Renal cortex interstitium (tissue), 11 donors: Measurements from ENCODE around the gene ENTPD2. TPM values are rescaled to one million over a fixed set of nuclear protein-coding genes. Genes with fewer than 3 reads are reported as not detected.
A peak's percentile ranks its signal among the peaks of the same experiment; 100 is the strongest.
"Not testable (repeated sequence)": the region's sequence is repeated elsewhere in the genome, so short reads cannot be mapped to it uniquely, and the experiment has no call there.

Source experiments
- DNase-seq, 11 donors: peaks; one replicate each; pipeline ENCODE4 v3.0.0-alpha.2; 2013; ENCODE audit warnings: low read depth in 9 of 11, low spot score in 4 of 11; ENCODE audit errors: extremely low read depth in 1 of 11
- polyA plus RNA-seq, 3 donors: library from polyadenylated mRNA; unstranded; fragments of 120-200 nt; gene quantifications; one replicate each; pipeline ENCODE4 v1.2.1, GENCODE V29; 2013; ENCODE audit not compliant: insufficient read length in 3 of 3

Gene ENTPD2
- polyA plus RNA-seq, 3 donors = 4.3 to 5.3 (median 4.7) TPM

DNA sequence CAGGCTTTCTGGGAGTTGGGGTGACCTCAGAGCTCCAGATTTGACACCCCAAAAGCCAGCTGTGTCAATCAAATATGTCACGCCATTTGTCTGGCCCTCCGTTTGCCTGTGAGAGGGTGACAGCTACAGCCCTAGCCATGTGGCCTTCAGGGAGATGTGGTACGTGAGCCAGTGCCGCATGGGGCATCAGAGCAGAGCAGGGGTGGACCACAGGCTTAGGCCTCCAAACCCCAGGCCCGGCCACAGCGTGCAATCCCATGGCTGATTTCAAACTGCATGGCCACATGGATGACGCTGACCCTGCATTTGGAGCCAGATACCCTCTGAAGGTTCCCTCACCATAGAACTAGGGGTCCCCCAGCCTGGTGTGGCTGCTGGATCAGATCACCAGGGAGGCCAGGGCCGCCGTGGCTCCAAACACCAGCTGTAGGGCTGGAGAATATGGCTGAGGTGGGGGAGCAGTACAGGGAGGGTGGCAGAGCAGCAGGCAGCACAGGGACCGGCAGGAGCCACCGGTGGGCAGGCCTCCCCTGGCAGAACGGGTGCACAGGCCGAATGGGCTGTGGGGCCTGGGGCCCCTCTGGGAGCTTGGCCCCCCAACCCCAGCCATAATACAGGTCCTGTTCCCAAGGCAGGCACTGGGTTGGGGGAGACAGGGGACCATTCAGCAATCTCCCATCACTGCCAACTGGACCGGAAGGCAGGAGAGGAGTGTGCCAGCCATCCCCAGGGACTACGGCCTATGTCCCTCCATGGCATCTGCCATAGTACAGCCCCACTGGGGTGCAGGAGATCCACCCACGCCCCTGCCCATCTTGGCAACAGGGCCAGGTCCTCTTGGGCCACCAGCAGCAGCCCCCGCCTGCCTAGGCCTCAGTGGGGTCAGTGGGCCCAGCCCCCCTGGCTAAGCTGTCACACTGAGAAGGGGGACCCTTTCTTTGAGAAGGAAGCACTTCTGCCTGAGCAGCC, 15.0 kb upstream of the ENTPD2 start:
- DNase-seq = no peak

DNA sequence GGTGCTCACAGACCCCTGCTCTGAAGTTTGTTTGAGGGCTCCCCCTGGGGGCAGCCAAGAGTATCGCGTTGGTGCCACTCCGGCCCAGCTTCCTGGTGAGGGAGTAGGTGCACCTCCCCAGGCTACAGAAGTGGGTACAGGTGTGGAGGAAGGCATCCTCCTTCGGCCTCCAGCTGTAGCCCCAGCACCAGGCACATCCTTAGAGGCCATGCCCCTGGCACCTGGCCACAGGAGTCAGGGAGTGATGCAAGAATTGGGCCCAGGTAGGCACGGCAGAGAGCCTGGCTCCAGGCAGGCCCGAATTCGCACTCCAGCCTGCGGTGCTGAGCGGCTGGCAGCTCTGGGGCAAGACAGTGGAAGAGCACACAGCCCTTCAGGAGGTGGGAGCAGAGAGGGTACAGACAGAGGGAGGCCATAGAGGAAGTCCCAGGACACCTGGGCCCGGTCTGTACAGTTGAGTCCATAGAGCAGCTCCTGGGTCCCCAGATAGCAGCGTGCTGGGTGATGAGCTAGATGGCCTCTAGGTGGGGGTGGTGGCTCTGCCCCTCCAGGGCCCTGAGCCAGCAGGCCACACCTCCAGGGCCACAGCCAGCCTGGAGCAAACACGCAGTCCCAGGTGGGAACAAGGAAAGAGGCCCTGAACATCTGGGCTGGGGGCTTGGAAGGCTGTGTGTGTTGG, 14.1 kb upstream of the ENTPD2 start:
- DNase-seq = no peak

DNA sequence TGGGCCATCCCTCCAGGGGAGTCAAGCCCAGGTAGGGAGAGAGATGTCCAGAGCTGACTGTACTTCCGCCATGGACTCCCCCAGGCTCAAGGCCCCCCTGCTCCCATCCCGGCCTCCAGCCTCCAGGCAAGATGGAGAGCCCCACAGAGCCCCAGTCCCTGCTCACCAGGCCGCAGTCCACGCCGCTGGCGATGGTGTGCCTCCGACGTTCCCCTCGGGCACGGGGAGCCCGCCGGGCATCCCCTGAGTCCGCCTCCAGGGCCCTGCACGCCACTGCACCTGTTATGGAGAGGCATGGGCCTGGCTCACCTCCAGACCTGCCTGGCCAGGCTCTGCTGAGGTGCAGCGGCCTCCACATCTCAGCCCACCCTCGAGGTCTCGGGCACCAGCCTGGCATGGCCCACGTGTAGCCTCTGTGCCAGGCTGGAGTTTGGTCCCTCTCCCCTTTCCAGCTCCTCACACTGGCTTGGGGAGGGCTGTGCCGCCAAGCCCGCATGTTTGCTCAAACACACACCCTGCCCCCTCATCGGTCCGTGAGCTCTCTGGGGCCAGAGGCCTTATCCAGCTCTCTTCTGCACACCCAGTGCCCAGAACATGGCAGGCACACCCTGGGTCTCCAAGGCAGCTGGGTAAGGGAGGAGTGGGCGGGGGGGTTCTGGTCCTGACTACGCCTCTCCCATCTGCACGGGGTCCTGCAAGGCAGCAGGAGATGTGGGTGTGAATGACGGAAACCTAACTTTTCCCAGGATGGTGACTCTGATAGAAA, 12.4 kb upstream of the ENTPD2 start:
- DNase-seq = no peak

DNA sequence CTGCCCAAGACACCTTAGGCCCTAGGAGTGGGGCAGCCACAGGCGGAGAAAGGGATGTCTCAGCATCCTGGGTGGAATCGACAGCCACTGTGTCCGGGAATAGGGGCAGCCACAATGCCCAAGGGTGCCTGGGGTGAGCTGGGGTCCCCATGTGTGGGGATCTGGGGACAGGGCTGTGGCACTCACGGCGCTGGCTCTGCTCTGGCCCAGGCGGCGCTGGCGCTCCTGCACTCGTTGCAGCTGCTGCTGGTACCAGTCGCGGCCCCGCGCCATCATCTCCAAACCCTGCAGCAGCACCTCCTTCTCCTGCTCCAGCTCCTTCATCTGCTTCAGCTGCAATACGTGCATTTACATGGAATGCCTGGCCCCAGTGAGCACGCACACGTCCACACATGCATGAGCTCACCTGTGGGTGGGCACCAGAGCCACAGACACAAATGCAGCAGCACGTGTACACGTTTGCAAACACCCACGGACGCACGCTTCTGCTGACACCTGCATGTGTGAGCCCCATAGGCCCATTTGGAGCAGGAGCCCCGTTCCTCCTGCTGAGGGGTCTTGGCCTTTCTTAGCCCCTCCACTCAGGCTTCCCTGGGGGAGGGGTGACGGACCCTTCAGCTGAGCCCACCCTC, 11.6 kb upstream of the ENTPD2 start:
- no peak for DNase-seq

DNA sequence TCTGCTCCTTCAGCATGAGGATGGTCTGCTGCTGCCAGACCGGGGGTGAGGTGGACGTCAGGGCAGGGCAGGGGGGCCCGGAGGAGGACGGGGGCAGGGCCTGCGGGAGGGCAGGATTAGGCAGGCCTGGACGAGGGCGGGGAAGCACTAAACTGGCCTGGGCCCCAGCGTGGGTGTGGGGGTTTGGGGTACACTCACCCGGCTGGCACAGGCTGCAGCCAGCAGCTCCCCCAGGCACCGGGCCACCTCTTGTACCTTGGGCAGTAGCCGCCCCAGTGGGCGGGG, 11.0 kb upstream of the ENTPD2 start:
- no peak for DNase-seq

DNA sequence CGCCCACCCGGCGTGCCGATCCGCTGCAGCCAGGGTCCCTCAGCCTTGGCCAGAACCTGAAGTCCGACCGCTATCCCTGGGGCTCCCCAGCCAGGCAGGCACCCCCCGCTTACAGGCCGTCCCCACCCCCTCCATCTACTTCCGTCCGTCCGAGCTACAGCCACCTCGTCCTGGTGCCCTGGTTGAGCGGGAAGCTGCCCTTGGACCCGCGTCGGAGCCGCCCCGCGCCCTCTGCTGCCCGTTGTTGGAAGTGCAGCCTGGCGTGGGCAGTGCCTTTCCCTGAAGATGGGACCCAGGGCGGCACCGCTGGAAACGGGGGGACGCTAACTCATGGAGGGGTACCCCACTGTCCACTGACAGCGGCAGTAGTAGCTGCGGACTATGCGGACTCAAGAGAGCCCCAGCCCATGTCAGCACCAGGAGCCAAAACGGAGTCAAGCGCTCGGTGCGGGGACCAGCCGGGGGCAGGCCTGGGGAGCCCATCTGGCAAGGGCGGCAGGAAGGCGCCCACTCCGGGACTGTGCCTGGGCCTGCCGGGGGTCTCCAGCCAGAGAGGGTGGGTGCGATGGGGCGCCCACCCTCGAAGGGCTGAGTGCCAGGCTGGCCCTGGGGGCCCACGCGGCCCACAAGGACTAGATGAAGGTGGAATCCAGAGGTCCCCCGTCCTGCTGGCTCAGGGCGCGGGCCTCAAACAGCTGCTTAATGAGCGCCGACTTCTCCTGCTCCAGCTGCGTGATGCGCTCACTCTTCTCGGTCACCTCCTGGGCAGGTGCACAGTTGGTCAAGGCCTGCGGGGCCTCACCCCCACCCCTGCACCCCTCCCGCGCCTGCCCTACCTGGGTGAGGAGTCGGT, 10.4 kb upstream of the ENTPD2 start:
- no peak for DNase-seq

DNA sequence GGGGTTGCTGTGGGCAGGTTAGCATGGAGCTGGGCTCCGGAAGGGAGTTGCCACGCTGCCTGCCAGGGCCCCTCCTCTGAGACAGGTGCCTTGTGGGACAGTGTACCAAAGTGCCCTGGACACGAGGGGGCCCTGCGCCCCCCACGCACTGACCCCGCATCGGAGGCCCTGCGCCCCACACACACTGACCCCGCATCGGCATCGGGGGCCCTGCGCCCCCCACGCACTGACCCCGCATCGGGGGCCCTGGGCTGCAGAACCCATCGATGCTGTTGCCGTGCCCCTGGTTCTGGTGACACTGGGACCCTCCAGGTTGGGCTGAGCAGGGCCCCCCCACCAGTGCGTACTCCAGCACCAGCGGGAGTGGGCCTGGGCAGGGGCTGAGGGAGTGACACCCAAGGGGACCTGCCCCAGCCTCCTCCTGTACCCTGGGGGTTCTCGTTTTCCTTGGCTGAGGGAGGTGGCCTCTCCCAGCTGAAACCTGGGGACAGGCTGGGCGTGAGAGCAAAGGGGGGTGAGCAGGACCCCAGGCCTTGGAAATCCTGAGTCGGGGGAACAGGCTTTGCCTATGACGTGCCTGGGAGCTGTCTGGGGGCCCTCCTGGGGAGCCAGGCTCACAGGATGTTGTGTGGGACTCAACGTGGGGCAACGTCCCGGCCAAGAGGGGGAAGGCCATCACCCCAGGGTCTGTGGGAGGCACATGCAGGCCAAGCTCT, 9.6 kb upstream of the ENTPD2 start:
- DNase-seq = no peak

DNA sequence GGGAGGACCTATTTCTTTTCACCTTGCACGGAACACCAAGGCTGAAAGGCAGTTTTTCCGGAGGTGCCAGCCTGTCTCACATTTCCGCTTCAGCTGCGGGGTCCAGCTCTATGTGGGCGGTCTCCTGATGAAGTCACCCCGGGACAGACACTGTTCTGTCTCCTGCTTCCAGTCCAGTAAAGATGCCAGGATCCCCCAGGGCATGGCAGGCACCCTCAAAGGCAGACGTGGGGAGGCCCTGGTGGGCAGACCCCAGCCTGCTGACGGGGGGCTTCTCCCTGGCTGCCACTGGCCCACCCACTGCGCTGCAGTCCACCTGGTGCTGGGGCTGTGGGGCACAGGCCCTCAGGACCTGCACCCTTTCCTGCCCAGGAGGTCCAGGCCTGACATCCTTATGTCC, 8.9 kb upstream of the ENTPD2 start:
- not testable (repeated sequence) for DNase-seq

DNA sequence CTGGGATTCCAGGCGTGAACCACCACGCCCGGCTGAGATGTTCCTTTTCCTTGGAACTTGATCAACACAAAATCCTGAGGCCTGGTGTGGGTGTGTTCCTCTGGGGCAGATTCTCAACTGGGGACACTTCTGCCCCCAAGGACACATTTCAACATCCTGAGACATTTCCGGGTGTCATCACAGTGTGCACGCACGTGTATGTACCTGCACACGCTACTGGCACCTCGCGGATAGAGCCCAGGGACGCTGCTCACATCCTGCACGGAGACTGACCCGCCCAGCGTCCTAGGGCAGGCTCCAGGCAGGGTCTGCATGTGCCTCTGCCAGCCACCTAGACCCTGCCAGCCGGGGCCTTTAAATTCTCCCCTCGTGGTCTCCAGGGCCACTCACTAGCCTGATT, 8.5 kb upstream of the ENTPD2 start:
- DNase-seq = no peak

DNA sequence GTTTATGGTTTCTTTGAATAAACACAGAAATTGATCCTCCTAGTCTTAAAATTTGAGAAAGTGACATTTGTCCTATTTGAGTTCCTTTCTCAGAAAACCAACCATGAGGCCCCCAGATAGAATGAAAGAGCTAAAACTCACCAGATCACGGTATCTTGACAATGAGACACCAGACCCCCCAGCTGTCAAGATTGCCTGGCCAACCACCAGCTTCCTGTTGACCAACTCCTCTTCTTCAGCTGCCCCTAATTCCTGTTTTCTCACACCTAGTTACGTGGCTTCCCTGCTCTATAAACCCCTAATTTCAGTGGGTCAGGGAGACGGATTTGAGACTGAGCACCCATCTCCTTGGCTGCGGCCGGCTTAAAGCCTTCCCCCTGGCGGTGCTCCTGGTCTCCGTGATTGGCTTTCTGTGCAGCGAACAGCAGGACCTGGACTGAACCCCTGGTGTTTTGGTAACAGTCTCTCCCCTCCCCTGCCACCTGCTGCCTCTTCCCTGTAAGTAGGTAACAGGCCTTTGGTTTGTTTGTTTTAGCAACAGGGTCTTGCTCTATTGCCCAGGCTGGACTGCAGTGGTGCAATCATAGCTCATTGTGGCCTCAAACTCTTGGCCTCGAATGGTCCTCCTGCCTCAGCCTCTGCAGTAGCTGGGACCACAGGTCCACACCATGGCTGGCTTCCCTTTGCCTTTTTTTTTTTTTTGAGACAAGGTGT, 4.8 kb upstream of the ENTPD2 start:
- DNase-seq = no peak

DNA sequence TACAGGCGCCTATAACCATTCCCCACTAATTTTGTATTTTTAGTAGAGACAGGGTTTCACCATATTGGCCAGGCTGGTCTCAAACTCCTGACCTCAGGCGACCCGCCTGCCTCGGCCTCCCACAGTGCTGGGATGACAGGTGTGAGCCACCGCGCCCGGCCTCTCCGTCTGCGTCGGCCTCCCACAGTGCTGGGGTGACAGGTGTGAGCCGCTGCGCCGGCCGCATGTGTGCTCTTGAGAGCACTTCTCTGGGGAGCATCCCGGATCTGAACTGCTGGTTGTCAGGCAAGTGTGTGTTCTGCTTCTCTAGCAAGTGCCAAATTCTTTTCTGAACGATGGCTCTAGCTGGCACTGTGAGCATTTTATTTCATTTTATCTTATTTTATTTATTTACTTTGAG, 3.7 kb upstream of the ENTPD2 start:
- DNase-seq = no peak

DNA sequence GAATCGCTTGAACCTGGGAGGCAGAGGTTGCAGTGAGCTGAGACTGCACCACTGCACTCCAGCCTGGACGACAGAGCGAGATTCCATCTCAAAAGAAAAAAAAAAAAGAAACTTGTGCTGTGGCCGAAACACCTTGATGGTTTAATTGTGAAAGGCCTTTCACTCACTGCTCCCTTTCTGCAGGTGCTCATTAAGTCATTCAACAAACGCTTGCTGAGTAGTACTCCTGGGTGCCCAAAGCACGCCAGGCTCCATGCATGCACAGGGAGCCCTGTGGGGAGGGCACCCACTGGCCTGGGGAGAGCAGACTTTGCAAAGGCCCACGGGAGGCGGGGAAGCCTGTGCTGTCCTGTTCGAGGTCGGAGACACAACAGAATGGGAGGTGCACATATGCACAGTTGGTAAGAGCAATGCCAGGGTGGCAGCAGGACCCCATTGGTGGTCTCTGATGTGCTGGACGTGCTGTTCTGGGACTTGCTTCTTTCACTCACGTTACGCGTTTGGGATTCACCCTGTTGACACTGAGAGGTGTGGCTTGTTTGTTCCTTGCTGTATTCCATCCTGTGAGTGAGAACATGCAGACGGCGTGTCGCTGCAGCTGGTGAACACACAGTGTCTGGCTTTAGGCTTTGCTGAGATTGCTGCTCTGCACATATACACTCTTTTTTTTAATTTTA, 3.0 kb upstream of the ENTPD2 start:
- no peak for DNase-seq

DNA sequence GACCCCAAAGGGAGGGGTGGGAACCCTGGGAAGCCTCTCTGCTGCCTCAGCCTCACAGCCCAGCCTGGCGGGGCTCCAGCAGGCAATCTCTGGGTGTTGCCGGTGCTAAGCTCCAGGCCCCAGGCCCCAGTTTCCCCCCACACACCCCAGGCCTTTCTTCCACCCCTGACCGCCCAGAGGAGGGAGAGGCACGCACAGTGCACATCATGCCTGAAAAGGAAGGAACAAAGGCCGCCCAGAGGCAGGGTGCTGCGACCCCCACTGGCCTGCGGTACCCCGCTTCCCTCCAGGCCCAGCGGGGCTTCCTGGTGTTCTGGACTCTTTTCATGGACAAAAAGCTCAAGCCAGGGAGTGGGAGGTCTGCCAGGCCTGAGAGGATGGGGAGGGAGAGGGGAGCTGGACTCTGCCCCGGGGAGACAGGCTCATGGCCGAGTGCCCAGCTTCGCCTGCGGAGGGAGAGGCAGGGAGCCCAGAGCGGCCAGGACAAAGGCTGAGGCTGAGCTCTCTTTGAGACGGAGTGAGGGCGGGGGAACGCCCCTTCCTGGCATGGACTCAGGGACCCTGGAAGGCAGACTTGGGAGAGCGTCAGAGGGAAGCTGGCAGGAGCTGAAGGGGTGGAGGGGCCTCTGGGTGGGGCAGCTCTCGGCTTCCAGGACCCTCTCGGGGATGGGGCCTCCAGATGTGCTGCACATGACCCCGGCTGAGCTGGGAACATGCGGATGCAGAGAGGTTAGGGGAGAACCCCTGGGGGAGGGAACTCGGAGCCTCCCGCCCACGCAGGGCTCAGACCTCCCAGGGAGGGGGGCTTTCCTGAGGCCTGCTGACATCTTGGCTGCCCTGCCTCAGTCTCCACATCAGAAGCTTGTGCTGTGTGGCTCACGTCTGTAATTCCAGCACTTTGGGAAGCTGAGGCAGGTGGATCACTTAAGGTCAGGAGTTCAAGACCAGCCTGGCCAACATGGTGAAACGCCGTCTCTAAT, 1.8 kb upstream of the ENTPD2 start:
- DNase-seq = peak in 5 of 11 donors; percentile 60 to 81 (median 67)

DNA sequence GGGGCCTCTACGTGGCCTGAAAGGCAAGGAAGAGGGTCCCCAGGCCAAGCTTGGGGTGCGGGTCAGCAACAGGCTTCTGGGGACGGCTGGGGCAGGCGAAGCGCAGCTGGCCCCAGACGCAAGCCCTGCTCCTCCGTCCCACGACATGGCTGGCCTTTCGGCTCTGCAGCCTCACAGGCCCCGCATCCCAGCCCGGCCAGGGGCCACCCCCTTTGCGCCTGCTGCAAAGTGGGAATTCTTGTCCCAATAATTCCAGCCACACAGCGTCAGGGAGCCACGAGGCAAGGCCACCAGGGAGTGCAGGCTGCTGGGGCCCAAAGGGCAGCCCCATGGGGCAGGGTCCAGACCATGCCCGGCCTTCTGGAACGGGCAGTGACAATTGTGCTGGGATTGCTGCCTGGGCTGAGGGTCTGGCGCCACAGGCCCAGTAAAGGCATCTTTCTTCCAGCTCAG, 1.1 kb upstream of the ENTPD2 start:
- no peak for DNase-seq
